Neural crest cell (in vitro differentiated cells): Measurements from ENCODE around the gene PIK3R1. TPM values are rescaled to one million over a fixed set of nuclear protein-coding genes. Genes with fewer than 3 reads are reported as not detected.

Source experiments
- DNase-seq: peaks from one replicate; pipeline ENCODE4 v3.0.0; 2021; ENCODE audit warnings: low read depth, mixed read lengths, low spot score
- H3K27ac Mint-ChIP-seq: one replicate; pipeline ENCODE4 v1.8.0; 2021; ENCODE audit warnings: mild to moderate bottlenecking, mixed read lengths; ENCODE audit not compliant: unreplicated experiment
- H3K27me3 Mint-ChIP-seq: 2 replicates; pipeline ENCODE4 v1.8.0; 2021; ENCODE audit warnings: low read depth, mild to moderate bottlenecking, mixed read lengths
- H3K36me3 Mint-ChIP-seq: 2 replicates; pipeline ENCODE4 v1.8.0; 2021; ENCODE audit warnings: low read depth, mild to moderate bottlenecking, mixed read lengths
- H3K4me1 Mint-ChIP-seq: 2 replicates; pipeline ENCODE4 v1.8.0; 2021; ENCODE audit warnings: mixed read lengths
- H3K4me3 Mint-ChIP-seq: one replicate; pipeline ENCODE4 v1.8.0; 2021; ENCODE audit warnings: mild to moderate bottlenecking, mixed read lengths
- H3K9me3 Mint-ChIP-seq: 2 replicates; pipeline ENCODE4 v1.8.0; 2021; ENCODE audit warnings: mixed read lengths
- total RNA-seq: library from RNA; stranded (reverse); gene quantifications from 2 replicates; pipeline ENCODE4 v1.2.1, GENCODE V29; 2021
- TF ChIP-seq, protein P1 (sequence below): fragments of 200-600 bp; sonication (generic); conservative IDR thresholded peaks from 2 replicates; pipeline ENCODE4 v1.5.0; 2021; ENCODE audit warnings: antibody characterized with exemption, mild to moderate bottlenecking

The PIK3R1 gene
- total RNA-seq, 1 donor from 2014 or later = 59.9 TPM

DNA sequence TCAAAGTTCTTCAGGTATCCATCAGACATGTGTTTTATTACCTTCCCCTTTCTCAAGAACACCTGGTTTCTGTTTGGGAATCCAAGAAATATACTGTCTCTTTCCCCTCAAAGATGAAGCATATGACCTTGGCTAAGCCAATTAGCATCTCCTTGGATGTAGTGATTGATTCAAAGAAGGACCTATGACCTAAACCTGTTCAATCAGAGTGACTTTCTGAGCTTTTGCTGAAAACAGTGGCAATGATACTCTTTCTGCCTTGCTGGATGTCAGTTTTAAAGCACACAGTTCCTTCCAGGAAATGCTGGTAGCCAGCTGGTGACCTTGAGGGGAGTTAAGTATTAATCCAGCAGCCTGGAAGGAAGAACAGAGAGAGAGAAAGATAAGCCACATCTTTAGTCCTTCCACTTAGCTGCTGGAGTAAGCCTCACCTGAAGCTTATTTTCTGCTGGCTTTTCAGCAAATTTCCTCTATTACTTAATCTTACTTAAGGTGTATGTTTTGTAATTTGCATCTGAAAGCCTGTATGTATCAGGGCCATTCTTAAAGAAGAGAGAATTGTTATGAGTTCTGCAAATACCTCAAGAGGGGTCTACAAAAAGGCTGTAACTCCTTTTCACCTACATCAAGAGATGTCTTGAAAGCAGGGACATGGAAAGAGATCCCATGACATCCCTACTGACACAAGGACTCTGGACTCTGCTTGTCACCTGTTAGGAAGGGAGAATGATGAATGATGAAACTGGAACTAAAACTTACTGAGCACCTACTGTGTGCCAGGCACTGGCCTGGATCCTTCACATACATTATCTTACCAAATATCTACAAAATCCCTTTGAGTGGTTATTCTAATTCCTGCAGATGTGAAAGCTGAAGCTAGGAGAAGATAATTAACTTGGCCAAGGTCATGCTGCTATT lies 35.2 kb upstream of the PIK3R1 start:
- DNase-seq = no peak
- Mint-ChIP-seq H3K27me3 (no peaks in the 10 kb centered on the region), H3K36me3 (no peaks in the 10 kb centered on the region), H3K9me3 (no peaks in the 10 kb centered on the region), H3K4me1 (peaks cover 5% of the 10 kb centered on the region), H3K4me3 (no peak overlapping the region), H3K27ac (no peak overlapping the region)
- TF ChIP-seq, protein P1, sequence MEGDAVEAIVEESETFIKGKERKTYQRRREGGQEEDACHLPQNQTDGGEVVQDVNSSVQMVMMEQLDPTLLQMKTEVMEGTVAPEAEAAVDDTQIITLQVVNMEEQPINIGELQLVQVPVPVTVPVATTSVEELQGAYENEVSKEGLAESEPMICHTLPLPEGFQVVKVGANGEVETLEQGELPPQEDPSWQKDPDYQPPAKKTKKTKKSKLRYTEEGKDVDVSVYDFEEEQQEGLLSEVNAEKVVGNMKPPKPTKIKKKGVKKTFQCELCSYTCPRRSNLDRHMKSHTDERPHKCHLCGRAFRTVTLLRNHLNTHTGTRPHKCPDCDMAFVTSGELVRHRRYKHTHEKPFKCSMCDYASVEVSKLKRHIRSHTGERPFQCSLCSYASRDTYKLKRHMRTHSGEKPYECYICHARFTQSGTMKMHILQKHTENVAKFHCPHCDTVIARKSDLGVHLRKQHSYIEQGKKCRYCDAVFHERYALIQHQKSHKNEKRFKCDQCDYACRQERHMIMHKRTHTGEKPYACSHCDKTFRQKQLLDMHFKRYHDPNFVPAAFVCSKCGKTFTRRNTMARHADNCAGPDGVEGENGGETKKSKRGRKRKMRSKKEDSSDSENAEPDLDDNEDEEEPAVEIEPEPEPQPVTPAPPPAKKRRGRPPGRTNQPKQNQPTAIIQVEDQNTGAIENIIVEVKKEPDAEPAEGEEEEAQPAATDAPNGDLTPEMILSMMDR = no peak

DNA sequence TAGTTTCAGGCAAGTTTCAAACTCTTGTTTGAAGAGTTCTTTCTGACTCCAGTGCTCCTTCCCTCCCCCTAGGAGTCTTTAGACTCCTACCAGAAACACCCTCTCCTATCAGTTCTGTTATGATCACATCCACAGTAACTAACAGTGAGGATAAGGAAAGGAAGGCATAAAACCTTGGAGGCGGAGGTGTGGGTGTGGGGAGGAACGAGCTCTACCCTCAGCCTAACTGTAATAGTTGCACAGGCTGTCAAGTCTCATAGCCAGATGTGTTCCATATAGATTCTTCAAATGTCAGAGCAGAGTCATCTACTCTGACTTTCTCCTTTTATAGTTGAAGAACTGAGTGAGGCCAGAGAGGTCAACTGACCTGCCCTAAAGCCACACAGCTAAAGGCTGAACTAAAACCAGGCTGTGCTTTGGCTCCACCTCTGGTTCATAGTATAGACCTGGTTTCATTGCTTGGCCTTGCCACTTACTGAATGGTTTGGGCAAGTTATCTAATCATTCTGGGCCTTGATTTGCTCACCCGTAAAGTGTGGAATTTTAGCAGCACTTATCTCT lies 34.4 kb upstream of the PIK3R1 start:
- no peak overlapping the region for H3K27ac Mint-ChIP-seq
- no peak overlapping the region for H3K4me3 Mint-ChIP-seq
- H3K36me3 Mint-ChIP-seq = no peaks in the 10 kb centered on the region
- no peak for DNase-seq
- TF ChIP-seq, protein P1 = no peak
- no peaks in the 10 kb centered on the region for H3K9me3 Mint-ChIP-seq
- no peaks in the 10 kb centered on the region for H3K27me3 Mint-ChIP-seq
- H3K4me1 Mint-ChIP-seq = peaks cover 5% of the 10 kb centered on the region

DNA sequence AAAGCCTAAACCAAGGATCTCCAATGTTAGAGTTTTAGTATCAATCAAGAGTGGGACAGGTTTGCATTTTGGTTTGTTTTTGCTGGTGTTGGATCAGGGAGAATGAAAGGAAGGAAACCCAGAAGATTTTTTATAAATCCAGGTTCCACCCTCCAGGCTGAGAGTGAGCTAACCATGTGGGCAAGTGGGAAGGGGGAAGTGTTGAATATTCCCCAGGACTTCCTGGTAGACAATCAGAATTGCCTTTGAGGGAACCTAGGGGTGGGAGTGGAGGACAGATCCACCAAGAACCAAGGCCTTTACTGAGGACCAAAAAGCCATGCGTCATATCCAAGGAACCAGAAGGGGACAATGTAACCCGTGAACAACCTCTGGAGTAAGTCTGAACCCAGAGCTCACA lies 33.5 kb upstream of the PIK3R1 start:
- Mint-ChIP-seq H3K36me3 (no peaks in the 10 kb centered on the region), H3K27ac (no peak overlapping the region), H3K4me3 (no peak overlapping the region), H3K9me3 (no peaks in the 10 kb centered on the region), H3K27me3 (no peaks in the 10 kb centered on the region), H3K4me1 (peaks cover 6% of the 10 kb centered on the region)
- no peak for DNase-seq
- TF ChIP-seq, protein P1 = no peak

DNA sequence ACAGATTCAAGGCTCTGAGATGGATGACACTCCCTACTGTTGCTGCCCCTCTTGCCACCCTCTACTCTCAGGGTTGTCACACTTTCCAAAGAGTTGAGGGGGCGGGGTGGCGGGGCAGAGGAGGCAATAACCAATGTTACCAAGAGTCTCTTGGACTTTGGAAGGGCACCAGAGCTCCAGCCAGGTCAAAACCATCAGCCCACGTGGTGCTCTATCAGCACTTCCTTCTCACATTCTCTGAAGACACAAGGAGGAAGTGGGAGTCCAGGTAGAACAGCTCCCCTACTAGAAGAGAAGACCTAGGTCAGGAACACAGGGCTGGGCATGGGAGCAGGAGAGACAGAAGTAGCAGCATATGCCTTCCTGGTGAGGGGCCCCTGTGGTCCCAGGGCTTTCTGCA lies 33.0 kb upstream of the PIK3R1 start:
- Mint-ChIP-seq H3K4me1 (peaks cover 11% of the 10 kb centered on the region), H3K36me3 (peaks cover 2% of the 10 kb centered on the region), H3K9me3 (peaks cover 2% of the 10 kb centered on the region), H3K4me3 (no peak overlapping the region), H3K27ac (no peak overlapping the region), H3K27me3 (no peaks in the 10 kb centered on the region)
- TF ChIP-seq, protein P1 = no peak
- DNase-seq = no peak

DNA sequence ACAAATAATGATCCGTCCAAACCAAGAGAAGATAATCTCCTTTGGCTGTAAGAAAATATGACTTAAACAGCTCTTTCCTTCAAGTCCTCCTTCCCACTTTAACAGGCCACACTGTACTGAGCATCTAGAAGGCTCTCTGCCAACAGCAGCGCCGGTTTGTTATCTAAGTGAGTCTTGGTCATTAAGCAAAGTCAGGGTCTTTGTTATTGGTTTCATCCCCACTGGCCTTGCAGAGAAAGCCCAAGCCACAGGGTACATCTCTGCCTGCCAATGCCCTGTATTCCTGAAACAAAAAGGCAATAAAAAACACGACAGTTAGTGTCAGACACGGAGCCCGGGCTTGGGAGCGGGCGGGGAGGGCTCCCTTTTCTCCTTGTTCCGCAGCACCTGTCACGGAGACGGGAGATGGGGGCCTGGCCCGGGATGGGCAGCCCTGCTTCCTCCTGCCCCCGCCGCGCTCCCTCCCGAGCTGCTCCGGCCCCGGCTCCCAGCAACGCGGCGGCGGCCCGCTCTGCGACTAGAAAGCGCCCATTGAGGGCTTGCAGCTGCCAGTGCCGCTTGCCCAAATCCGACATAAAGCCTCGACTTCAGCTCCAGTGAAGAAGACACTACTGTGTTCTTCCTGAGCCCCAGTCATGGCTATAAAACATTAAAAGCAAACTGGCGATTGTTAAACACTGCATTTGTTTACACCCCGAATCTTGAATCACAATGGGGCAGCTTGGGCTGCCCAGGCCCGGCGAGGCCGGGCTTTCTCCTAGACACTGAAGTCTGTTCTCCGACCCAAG lies 28.1 kb upstream of the PIK3R1 start:
- H3K4me1 Mint-ChIP-seq = peaks cover 36% of the 10 kb centered on the region
- H3K27ac Mint-ChIP-seq = peak overlapping the region; percentile 96
- TF ChIP-seq, protein P1 = no peak
- H3K36me3 Mint-ChIP-seq = peaks cover 2% of the 10 kb centered on the region
- DNase-seq = peak; percentile 60
- no peaks in the 10 kb centered on the region for H3K27me3 Mint-ChIP-seq
- peaks cover 2% of the 10 kb centered on the region for H3K9me3 Mint-ChIP-seq
- peak overlapping the region; percentile 85 for H3K4me3 Mint-ChIP-seq
